ENCODE measurements around the gene CAPN8. TPM values are rescaled to one million over a fixed set of nuclear protein-coding genes. Genes with fewer than 3 reads are reported as not detected.
A peak's percentile ranks its signal among the peaks of the same experiment; 100 is the strongest.
"Not testable (repeated sequence)": the region's sequence is repeated elsewhere in the genome, so short reads cannot be mapped to it uniquely, and the experiment has no call there.

CAPN8 gene
- total RNA-seq, 2 donors from 2014 or later = not detected

DNA sequence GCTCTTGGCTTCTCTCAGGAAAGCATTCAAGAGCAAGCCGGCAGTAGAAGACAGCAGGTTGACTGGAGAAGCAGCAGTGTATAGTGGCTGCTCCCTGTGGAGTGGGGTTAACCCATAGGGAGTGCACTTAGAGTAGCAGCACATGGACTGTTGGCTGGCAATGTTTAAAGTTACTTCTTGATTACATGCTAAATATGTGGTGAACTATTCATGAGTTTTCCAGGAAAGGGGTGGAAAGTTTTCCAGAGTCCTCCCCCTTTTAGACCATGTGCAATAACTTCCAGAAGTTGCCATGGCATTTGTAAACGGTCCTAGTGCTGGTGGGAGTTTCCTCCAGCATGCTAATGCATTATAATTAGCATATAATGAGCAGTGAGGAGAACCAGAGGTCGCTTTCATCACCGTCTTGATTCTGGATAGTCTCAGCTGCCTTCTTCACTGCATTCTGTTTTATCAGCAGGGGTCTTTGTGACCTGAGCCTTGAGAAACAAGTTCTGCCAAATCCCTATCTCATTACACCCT, 140.5 kb downstream of the CAPN8 start:
- Mint-ChIP-seq H3K27ac (no peak overlapping the region), H3K27me3 (no peaks in the 10 kb centered on the region), H3K4me1 (peaks cover 5% of the 10 kb centered on the region), H3K9me3 (peaks cover 8% of the 10 kb centered on the region), H3K36me3 (ENCODE audit: low read depth) (no peaks in the 10 kb centered on the region), H3K4me3 (no peak overlapping the region)
- ATAC-seq (replicated peaks) = no peak

- Mint-ChIP-seq H3K9me3 (no peaks in the 10 kb centered on the region), H3K36me3 (ENCODE audit: low read depth) (no peaks in the 10 kb centered on the region), H3K4me1 (peaks cover 8% of the 10 kb centered on the region), H3K27ac (no peak overlapping the region), H3K4me3 (no peak overlapping the region), H3K27me3 (no peaks in the 10 kb centered on the region)
- no peak for ATAC-seq (replicated peaks)
These were observed 144.4 kb downstream of the CAPN8 start for GRCh38 chr1:223521150-223521549.

GRCh38 chr1:223520200-223520599, 145.3 kb downstream of the CAPN8 start:
- peaks cover 17% of the 10 kb centered on the region for H3K4me1 Mint-ChIP-seq
- H3K27me3 Mint-ChIP-seq = no peaks in the 10 kb centered on the region
- ATAC-seq (replicated peaks) = no peak
- no peak overlapping the region for H3K27ac Mint-ChIP-seq
- no peak overlapping the region for H3K4me3 Mint-ChIP-seq
- no peaks in the 10 kb centered on the region for H3K9me3 Mint-ChIP-seq
- no peaks in the 10 kb centered on the region for H3K36me3 Mint-ChIP-seq (ENCODE audit: low read depth)

- peaks cover 24% of the 10 kb centered on the region for H3K4me1 Mint-ChIP-seq
- H3K9me3 Mint-ChIP-seq = no peaks in the 10 kb centered on the region
- no peak overlapping the region for H3K27ac Mint-ChIP-seq
- no peaks in the 10 kb centered on the region for H3K36me3 Mint-ChIP-seq (ENCODE audit: low read depth)
- ATAC-seq (replicated peaks) = no peak
- no peak overlapping the region for H3K4me3 Mint-ChIP-seq
- no peaks in the 10 kb centered on the region for H3K27me3 Mint-ChIP-seq
These were observed 146.4 kb downstream of the CAPN8 start for GRCh38 chr1:223519116-223519515.

DNA sequence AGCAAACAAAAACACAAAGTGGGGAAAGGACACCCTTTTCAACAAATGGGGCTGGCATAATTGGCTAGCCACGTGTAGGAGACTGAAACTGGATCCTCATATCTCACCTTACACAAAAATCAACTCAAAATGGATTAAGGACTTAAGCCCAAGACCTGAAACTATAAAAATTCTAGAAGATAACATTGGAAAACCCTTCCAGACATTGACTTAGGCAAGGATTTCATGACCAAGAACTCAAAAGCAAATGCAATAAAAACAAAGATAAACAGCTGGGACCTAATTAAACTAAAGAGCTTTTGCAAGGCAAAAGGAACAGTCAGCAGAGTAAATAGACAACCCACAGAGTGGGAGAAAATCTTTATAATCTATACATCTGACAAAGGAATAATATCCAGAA, 146.9 kb downstream of the CAPN8 start:
- not testable (repeated sequence) for ATAC-seq (replicated peaks); H3K27me3 Mint-ChIP-seq; H3K27ac Mint-ChIP-seq; H3K4me3 Mint-ChIP-seq; H3K9me3 Mint-ChIP-seq; H3K36me3 Mint-ChIP-seq (ENCODE audit: low read depth)
- peaks cover 25% of the 10 kb centered on the region for H3K4me1 Mint-ChIP-seq

- peak overlapping the region; percentile 60 for H3K4me3 Mint-ChIP-seq
- peak overlapping the region; percentile 90 for H3K27ac Mint-ChIP-seq
- no peaks in the 10 kb centered on the region for H3K36me3 Mint-ChIP-seq (ENCODE audit: low read depth)
- peak; percentile 36 for ATAC-seq (replicated peaks)
- H3K9me3 Mint-ChIP-seq = no peaks in the 10 kb centered on the region
- peaks cover 25% of the 10 kb centered on the region for H3K4me1 Mint-ChIP-seq
- H3K27me3 Mint-ChIP-seq = no peaks in the 10 kb centered on the region
These were observed 149.6 kb downstream of the CAPN8 start for GRCh38 chr1:223515926-223516325.

GRCh38 chr1:223515421-223515820, 150.1 kb downstream of the CAPN8 start:
- H3K4me3 Mint-ChIP-seq = peak overlapping the region; percentile 60
- no peaks in the 10 kb centered on the region for H3K36me3 Mint-ChIP-seq (ENCODE audit: low read depth)
- no peaks in the 10 kb centered on the region for H3K9me3 Mint-ChIP-seq
- peaks cover 25% of the 10 kb centered on the region for H3K4me1 Mint-ChIP-seq
- peak overlapping the region; percentile 90 for H3K27ac Mint-ChIP-seq
- no peaks in the 10 kb centered on the region for H3K27me3 Mint-ChIP-seq
- ATAC-seq (replicated peaks) = peak; percentile 82

- Mint-ChIP-seq H3K9me3 (no peaks in the 10 kb centered on the region), H3K4me1 (peaks cover 25% of the 10 kb centered on the region), H3K27ac (peak overlapping the region; percentile 90), H3K4me3 (peak overlapping the region; percentile 60), H3K36me3 (ENCODE audit: low read depth) (no peaks in the 10 kb centered on the region), H3K27me3 (no peaks in the 10 kb centered on the region)
- peak; percentile 46 for ATAC-seq (replicated peaks)
These were observed 150.9 kb downstream of the CAPN8 start for GRCh38 chr1:223514644-223515043.

GRCh38 chr1:223513309-223513708, 152.2 kb downstream of the CAPN8 start:
- Mint-ChIP-seq H3K4me3 (no peak overlapping the region), H3K4me1 (peaks cover 28% of the 10 kb centered on the region), H3K9me3 (no peaks in the 10 kb centered on the region), H3K27ac (no peak overlapping the region), H3K27me3 (no peaks in the 10 kb centered on the region), H3K36me3 (ENCODE audit: low read depth) (no peaks in the 10 kb centered on the region)
- no peak for ATAC-seq (replicated peaks)

GRCh38 chr1:223512057-223512456, 153.4 kb downstream of the CAPN8 start:
- Mint-ChIP-seq H3K27ac (no peak overlapping the region), H3K27me3 (no peaks in the 10 kb centered on the region), H3K9me3 (no peaks in the 10 kb centered on the region), H3K4me3 (no peak overlapping the region), H3K4me1 (peaks cover 28% of the 10 kb centered on the region), H3K36me3 (ENCODE audit: low read depth) (no peaks in the 10 kb centered on the region)
- no peak for ATAC-seq (replicated peaks)

DNA sequence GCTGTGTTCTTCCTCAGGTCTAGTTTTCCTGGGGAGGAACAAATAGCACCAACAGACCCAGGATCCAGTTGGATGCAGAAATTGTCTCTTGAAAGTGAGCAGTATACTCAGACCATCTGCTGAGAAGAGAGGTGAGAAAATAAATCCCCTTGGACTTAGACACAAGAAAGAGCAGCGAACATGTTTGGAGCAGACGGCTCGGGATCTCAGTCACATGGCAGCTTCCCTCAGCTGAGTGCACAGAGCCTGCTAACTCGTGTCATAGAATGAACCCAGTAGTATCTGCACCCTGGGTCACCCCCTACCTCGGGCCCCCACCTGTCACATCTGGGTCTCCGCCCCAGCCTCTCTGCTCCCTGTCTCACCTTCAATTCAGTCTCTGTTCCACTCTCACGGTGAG, 156.7 kb downstream of the CAPN8 start:
- Mint-ChIP-seq H3K27me3 (no peaks in the 10 kb centered on the region), H3K4me1 (peaks cover 4% of the 10 kb centered on the region), H3K9me3 (no peaks in the 10 kb centered on the region), H3K27ac (no peak overlapping the region), H3K36me3 (ENCODE audit: low read depth) (no peaks in the 10 kb centered on the region), H3K4me3 (no peak overlapping the region)
- no peak for ATAC-seq (replicated peaks)

DNA sequence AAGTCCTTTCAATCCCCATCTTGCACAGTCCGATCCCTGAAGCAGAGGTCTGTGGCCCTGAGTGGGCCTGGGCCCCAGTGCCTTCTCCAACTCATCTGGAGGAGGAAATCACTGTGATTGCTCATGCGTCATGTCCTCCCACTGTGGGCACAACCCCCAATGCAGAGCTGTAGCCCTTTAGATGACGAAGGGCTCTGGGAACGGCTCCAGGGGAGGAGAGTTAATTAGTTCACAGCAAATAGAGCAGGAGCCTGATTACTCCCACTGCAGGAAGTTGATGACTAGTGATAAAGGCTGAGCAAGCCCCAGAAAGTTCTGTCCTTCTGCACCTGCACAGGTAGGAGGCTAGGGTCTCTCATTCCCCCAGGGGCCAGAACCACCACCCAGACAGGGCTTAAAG, 160.8 kb downstream of the CAPN8 start:
- no peak overlapping the region for H3K27ac Mint-ChIP-seq
- no peak for ATAC-seq (replicated peaks)
- H3K4me3 Mint-ChIP-seq = no peak overlapping the region
- H3K4me1 Mint-ChIP-seq = peaks cover 12% of the 10 kb centered on the region
- no peaks in the 10 kb centered on the region for H3K9me3 Mint-ChIP-seq
- H3K27me3 Mint-ChIP-seq = no peaks in the 10 kb centered on the region
- no peaks in the 10 kb centered on the region for H3K36me3 Mint-ChIP-seq (ENCODE audit: low read depth)

DNA sequence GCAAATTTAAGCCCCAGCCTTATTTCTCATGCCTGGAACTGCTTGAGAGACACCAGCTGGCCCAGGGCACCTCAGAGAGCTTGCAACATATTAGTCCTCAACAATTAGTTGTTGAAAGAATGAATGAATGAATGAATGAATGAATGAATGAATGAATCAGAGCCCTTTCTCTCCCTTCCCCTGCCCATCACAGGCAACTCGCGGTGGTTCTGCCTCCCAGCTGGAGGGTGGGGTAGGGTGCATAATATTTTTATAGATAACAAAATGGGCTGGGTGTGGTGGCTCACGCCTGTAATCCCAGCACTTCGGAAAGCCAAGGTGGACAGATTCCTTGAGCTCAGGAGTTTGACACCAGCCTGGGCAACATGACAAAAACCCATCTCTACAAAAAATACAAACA, 162.2 kb downstream of the CAPN8 start:
- Mint-ChIP-seq H3K36me3 (ENCODE audit: low read depth) (no peaks in the 10 kb centered on the region), H3K9me3 (no peaks in the 10 kb centered on the region), H3K4me1 (peaks cover 13% of the 10 kb centered on the region), H3K27me3 (no peaks in the 10 kb centered on the region), H3K27ac (peak overlapping the region; percentile 8), H3K4me3 (no peak overlapping the region)
- ATAC-seq (replicated peaks) = no peak

GRCh38 chr1:223500560-223501425, 164.7 kb downstream of the CAPN8 start:
- Mint-ChIP-seq H3K27ac (peak overlapping the region; percentile 84), H3K27me3 (no peaks in the 10 kb centered on the region), H3K36me3 (ENCODE audit: low read depth) (no peaks in the 10 kb centered on the region), H3K4me1 (peaks cover 13% of the 10 kb centered on the region), H3K9me3 (no peaks in the 10 kb centered on the region), H3K4me3 (peak overlapping the region; percentile 31)
- peak; percentile 95 for ATAC-seq (replicated peaks)

DNA sequence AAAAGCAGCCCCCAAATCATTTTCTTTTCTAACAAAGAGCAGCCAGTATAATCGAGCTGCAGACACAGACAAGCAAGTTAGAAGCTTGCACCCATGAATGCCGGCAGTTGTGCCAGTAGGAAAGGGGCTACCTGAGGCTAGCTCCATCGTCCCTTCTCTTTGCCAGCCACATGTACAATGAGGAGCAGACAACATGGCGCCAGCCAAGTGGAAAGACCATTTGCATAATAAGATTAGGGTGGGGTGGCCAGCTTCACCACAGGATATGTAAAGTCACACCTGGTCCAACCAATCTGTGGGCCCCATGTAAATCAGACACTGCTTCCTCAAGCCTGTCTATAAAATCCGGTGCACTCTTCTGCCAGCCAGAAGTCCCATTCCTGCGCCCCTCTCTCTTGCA, 168.6 kb downstream of the CAPN8 start:
- no peak overlapping the region for H3K4me3 Mint-ChIP-seq
- H3K27me3 Mint-ChIP-seq = no peaks in the 10 kb centered on the region
- H3K27ac Mint-ChIP-seq = no peak overlapping the region
- no peak for ATAC-seq (replicated peaks)
- no peaks in the 10 kb centered on the region for H3K9me3 Mint-ChIP-seq
- H3K36me3 Mint-ChIP-seq (ENCODE audit: low read depth) = no peaks in the 10 kb centered on the region
- peaks cover 13% of the 10 kb centered on the region for H3K4me1 Mint-ChIP-seq
